K562 (cell line): Measurements from ENCODE around the gene CSN1S1. TPM values are rescaled to one million over a fixed set of nuclear protein-coding genes. Genes with fewer than 3 reads are reported as not detected.

Experiments used
- ATAC-seq: fragments of 200-7000 bp; cut with Tn5 transposase; 3 replicates; pipeline ENCODE4 v1.9.1; 2020; ENCODE audit warnings: moderate library complexity
- BruUV-seq: library from RNA; stranded (reverse); fragments of 400-500 nt; replicated peaks from 2 replicates; lab custom pipeline; 2021; lab: Mats Ljungman, UMichigan
- CTCF ChIA-PET: fragments of 300-600 bp; formaldehyde crosslinking; extraction: SDS; loops from one replicate; lab custom pipeline; 2021; ENCODE audit warnings: low intra/inter-chr PET ratio; lab: Yijun Ruan, JAX
- POLR2A ChIA-PET: fragments of 300-600, 350-650 bp; sonication (Branson Sonifier 250); formaldehyde crosslinking; extraction: SDS; loops from one replicate; lab custom pipeline; 2021; ENCODE audit warnings: antibody characterized with exemption, inconsistent platforms; lab: Yijun Ruan, JAX
- DNase-seq, 4 experiments: peaks; one replicate each; pipeline versions ENCODE4 v3.0.0 to v3.0.0-alpha.2; 2011 to 2018; ENCODE audit warnings: low spot score in 3 of 4, mixed read lengths in 3 of 4; ENCODE audit errors: extremely low read depth in 1 of 4
- FAIRE-seq: peaks from 2 replicates; lab custom pipeline; 2011; peaks lifted over from hg19 to GRCh38; lab: Jason Lieb, UNC
- H2AFZ ChIP-seq: 2 replicates; pipeline ENCODE4 v1.6.0; 2011; ENCODE audit warnings: low read depth, low read length, control low read depth, inconsistent platforms
- H3K27ac ChIP-seq: fragments of 200-600 bp; 3 replicates; pipeline ENCODE4 v1.8.0; 2011; ENCODE audit warnings: low read depth, mild to moderate bottlenecking, control low read depth, inconsistent platforms, low read length, moderate library complexity, mixed read lengths; ENCODE audit errors: extremely low read depth
- H3K27me3 ChIP-seq, 2 experiments: fragments of 300-600 bp in 1 of 2; 2 replicates in 1 of 2; 3 replicates in 1 of 2; pipeline versions ENCODE4 v1.6.0 to v1.8.0; 2011; ENCODE audit warnings: inconsistent platforms in 2 of 2, low read length in 2 of 2, mild to moderate bottlenecking in 1 of 2, mixed read lengths in 1 of 2, moderate library complexity in 1 of 2; ENCODE audit not compliant: control insufficient read depth in 2 of 2, insufficient read depth in 2 of 2
- H3K36me3 ChIP-seq: fragments of 300-600 bp; 3 replicates; pipeline ENCODE4 v1.8.0; 2011; ENCODE audit warnings: mild to moderate bottlenecking, low read length, inconsistent platforms; ENCODE audit not compliant: control insufficient read depth, insufficient read depth
- H3K4me1 ChIP-seq, 2 experiments: fragments of 200-600 bp in 1 of 2; replicated peaks in 1 of 2; 2 replicates in 1 of 2; 3 replicates in 1 of 2; pipeline versions ENCODE4 v1.5.1 to v1.8.0; 2011; ENCODE audit warnings: inconsistent platforms in 2 of 2, low read length in 2 of 2, mild to moderate bottlenecking in 1 of 2, mixed read lengths in 1 of 2, moderate library complexity in 1 of 2; ENCODE audit not compliant: control insufficient read depth in 2 of 2, insufficient read depth in 2 of 2
- H3K4me2 ChIP-seq: 2 replicates; pipeline ENCODE4 v1.6.1; 2011; ENCODE audit warnings: low read length, control low read depth, inconsistent platforms, mixed read lengths; ENCODE audit not compliant: insufficient read depth
- H3K4me3 ChIP-seq: fragments of 200-600 bp; sonication (generic), shearing (Covaris generic); 2 replicates; pipeline ENCODE4 v1.5.1; 2016; ENCODE audit warnings: control low read depth, inconsistent platforms
- H3K79me2 ChIP-seq: fragments of 200-600 bp; 3 replicates; pipeline ENCODE4 v1.8.0; 2011; ENCODE audit warnings: low read length, inconsistent platforms; ENCODE audit not compliant: control insufficient read depth, insufficient read depth
- H3K9ac ChIP-seq, 2 experiments: 2 replicates each; pipeline versions ENCODE4 v1.6.0 to v1.6.1; 2011; ENCODE audit warnings: low read depth in 2 of 2, low read length in 2 of 2, control low read depth in 1 of 2, inconsistent platforms in 1 of 2, mild to moderate bottlenecking in 1 of 2, mixed read lengths in 1 of 2; ENCODE audit not compliant: insufficient read depth in 1 of 2
- H3K9me1 ChIP-seq: one replicate; pipeline ENCODE4 v1.6.0; 2011; ENCODE audit warnings: inconsistent platforms, mild to moderate bottlenecking, low read length, moderate library complexity; ENCODE audit not compliant: control insufficient read depth, insufficient read depth
- H3K9me3 ChIP-seq: replicated peaks from 2 replicates; pipeline ENCODE4 v1.5.1; 2011; ENCODE audit warnings: low read depth, low read length, inconsistent platforms; ENCODE audit not compliant: control insufficient read depth, insufficient read depth
- H4K20me1 ChIP-seq: replicated peaks from 2 replicates; pipeline ENCODE4 v1.6.1; 2011; ENCODE audit warnings: low read length, inconsistent platforms, mixed read lengths; ENCODE audit not compliant: control insufficient read depth, insufficient read depth
- CHD4 ChIP-seq: fragments of 200-600 bp; sonication (generic); IDR thresholded peaks from 3 replicates; pipeline ENCODE4 v1.6.1; 2012; ENCODE audit warnings: low read depth, mild to moderate bottlenecking, mixed read lengths, low read length, inconsistent platforms; ENCODE audit not compliant: insufficient read depth, insufficient replicate concordance, poor library complexity, severe bottlenecking
- CHD7 ChIP-seq: fragments of 200-600 bp; sonication (generic); IDR thresholded peaks from one replicate; pipeline ENCODE4 v1.6.1; 2012; ENCODE audit warnings: mild to moderate bottlenecking, low read depth, low read length, inconsistent platforms
- GATA2 ChIP-seq: sonication (generic); formaldehyde crosslinking; IDR thresholded peaks from 2 replicates; pipeline ENCODE4 v1.4.0; 2020; ENCODE audit warnings: mild to moderate bottlenecking, missing genetic modification reagents
- ID3 ChIP-seq, 2 experiments: fragments of 250-450 bp in 1 of 2; fragments of 450-650 bp in 1 of 2; sonication (Bioruptor Pico) in 1 of 2; IDR thresholded peaks; 2 replicates each; pipeline versions ENCODE4 v1.6.1 to v1.8.0; 2016 to 2021; ENCODE audit warnings: mild to moderate bottlenecking in 2 of 2, moderate library complexity in 2 of 2, missing compliant biosample characterization in 1 of 2, missing genetic modification characterization in 1 of 2
- KLF1 ChIP-seq: fragments of 450-650 bp; IDR thresholded peaks from 2 replicates; pipeline ENCODE4 v1.6.1; 2016; ENCODE audit warnings: missing genetic modification characterization, missing compliant biosample characterization
- NR2F6 ChIP-seq: fragments of 450-650 bp; formaldehyde crosslinking; IDR thresholded peaks from 2 replicates; pipeline ENCODE4 v1.4.0; 2020; ENCODE audit warnings: mild to moderate bottlenecking
- PHB ChIP-seq: fragments of 250-450 bp; sonication (Bioruptor Pico); IDR thresholded peaks from 2 replicates; pipeline ENCODE4 v1.5.0; 2021
- ZNF175 ChIP-seq: fragments of 200-800 bp; sonication (Bioruptor generic); IDR thresholded peaks from 2 replicates; pipeline ENCODE4 v1.6.1; 2016; ENCODE audit warnings: low read depth, mild to moderate bottlenecking, missing genetic modification characterization, missing compliant biosample characterization
- ZNF263 ChIP-seq: sonication (generic); formaldehyde crosslinking; IDR thresholded peaks from 2 replicates; pipeline ENCODE4 v1.8.0; 2022; ENCODE audit warnings: mild to moderate bottlenecking, missing genetic modification reagents, borderline replicate concordance
- ZNF324 ChIP-seq: fragments of 250-450 bp; sonication (Bioruptor Pico); IDR thresholded peaks from 2 replicates; pipeline ENCODE4 v1.4.0; 2020; ENCODE audit warnings: mild to moderate bottlenecking
- ZNF79 ChIP-seq: fragments of 250-450 bp; sonication (Bioruptor Pico); IDR thresholded peaks from 2 replicates; pipeline ENCODE4 v1.4.0; 2020; ENCODE audit warnings: low read depth, mild to moderate bottlenecking, moderate library complexity
- in situ Hi-C: fragments of 300-500 bp; cut with MboI; formaldehyde crosslinking; loops from 4 replicates; pipeline ENCODE4 v1.15.0; 2018; ENCODE audit warnings: inconsistent platforms, mixed read lengths
- intact Hi-C: fragments of 100-400 bp; cut with micrococcal nuclease; formaldehyde crosslinking; loops from 2 replicates; pipeline ENCODE4 v1.14.2; 2022
- polyA plus RNA-seq, 8 experiments: library from polyadenylated mRNA; depleted of rRNA in 4 of 8; stranded (reverse) in 5 of 8; unstranded in 3 of 8; fragments of >200 nt; fragmentation: Nextera tagmentation in 2 of 8; fragmentation: Illumina TruSeq in 1 of 8; extraction: Ambion mirVana in 2 of 8; extraction: Trizol in 1 of 8; gene quantifications; 2 replicates each; pipeline versions ENCODE4 v1.2.1 to v1.2.3, GENCODE V29; 2011 to 2014; ENCODE audit warnings: inconsistent platforms in 1 of 8, missing spikeins in 1 of 8
- total RNA-seq, 7 experiments: library from RNA; depleted of rRNA in 6 of 7; stranded (reverse); fragments of >200 nt in 6 of 7; fragmentation: Illumina TruSeq in 2 of 7; extraction: Trizol in 2 of 7; gene quantifications; 2 replicates each; pipeline versions ENCODE4 v1.2.1 to v1.2.3, GENCODE V29; 2011 to 2021; ENCODE audit warnings: low replicate concordance in 1 of 7

The CSN1S1 gene
- total and polyA plus RNA-seq, 9 of the 15 experiments (the other 6 are each of a cell fraction or from before 2014, with no cell fraction given) = not detected

- FAIRE-seq = no peak
- no peak overlapping the region for H3K27ac ChIP-seq
- no peaks in the 10 kb centered on the region for H3K4me1 ChIP-seq
- ChIA-PET CTCF (no interaction called here), POLR2A (no interaction called here)
- H3K9me3 ChIP-seq = no peaks in the 10 kb centered on the region; the same call in 1 of the 2 replicates
- H4K20me1 ChIP-seq = no peaks in the 10 kb centered on the region
- no peak overlapping the region for H2AFZ ChIP-seq
- H3K4me3 ChIP-seq = no peak overlapping the region
- intact Hi-C loops (loop anchor here (5.0 kb wide), 1 partner anchor 1385 kb away; no protein-coding TSS in a partner anchor), in situ Hi-C loops (no loop called here)
- no peaks in the 10 kb centered on the region for H3K27me3 ChIP-seq
- BruUV-seq = no TSS peak
- no peaks in the 10 kb centered on the region for H3K79me2 ChIP-seq
- H3K36me3 ChIP-seq = no peaks in the 10 kb centered on the region
- H3K9me1 ChIP-seq = no peaks in the 10 kb centered on the region
- ATAC-seq = no peak
- DNase-seq = no peak
- H3K4me2 ChIP-seq = no peak overlapping the region
- TF ChIP-seq ZNF263 (CRISPR knock-in tag) = no peak
- TF ChIP-seq NR2F6 (CRISPR knock-in tag) = no peak
- no peak for TF ChIP-seq GATA2 (CRISPR knock-in tag)
- no peak for TF ChIP-seq ID3 (CRISPR knock-in tag; IDR thresholded peaks at IDR 0.05)
- no peak for TF ChIP-seq ID3 (tag; IDR thresholded peaks at IDR 0.05)
- no peak for TF ChIP-seq CHD4
- TF ChIP-seq ZNF324 (CRISPR knock-in tag) = no peak
- no peak for TF ChIP-seq CHD7
- no peak for TF ChIP-seq ZNF175 (CRISPR knock-in tag)
- no peak for TF ChIP-seq ZNF79 (CRISPR knock-in tag)
- no peak for TF ChIP-seq KLF1 (tag)
- no peak for TF ChIP-seq PHB
- no peak overlapping the region for H3K9ac ChIP-seq
These were observed 48.7 kb upstream of the CSN1S1 start for GRCh38 chr4:69882150-69882549.
